LHCN-M2 (cell line): Measurements from ENCODE around the gene PAK5. TPM values are rescaled to one million over a fixed set of nuclear protein-coding genes. Genes with fewer than 3 reads are reported as not detected.

Source experiments
- DNase-seq: peaks from one replicate; pipeline ENCODE4 v3.0.0-alpha.2; 2012; ENCODE audit warnings: low read depth
- total RNA-seq: library from RNA; depleted of rRNA; stranded (reverse); fragments of >200 nt; gene quantifications from 2 replicates; pipeline ENCODE4 v1.2.3, GENCODE V29; 2014

The PAK5 gene
- total RNA-seq, 1 experiment from 2014 or later = not detected

- no peak for DNase-seq
Observed at GRCh38 chr20:9577397-9577796, 261.5 kb downstream of the PAK5 start.

- DNase-seq = no peak
Observed at GRCh38 chr20:9576695-9577094, 262.2 kb downstream of the PAK5 start.

- no peak for DNase-seq
Observed at GRCh38 chr20:9575836-9576235, 263.0 kb downstream of the PAK5 start.

- DNase-seq = no peak
Observed at GRCh38 chr20:9574776-9575175, 264.1 kb downstream of the PAK5 start.

- no peak for DNase-seq
Observed at GRCh38 chr20:9574181-9574580, 264.7 kb downstream of the PAK5 start.

- DNase-seq = no peak
Observed at GRCh38 chr20:9573335-9574151, 265.3 kb downstream of the PAK5 start.

GRCh38 chr20:9572670-9573069 lies 266.2 kb downstream of the PAK5 start:
- no peak for DNase-seq

GRCh38 chr20:9571783-9572182 lies 267.1 kb downstream of the PAK5 start:
- DNase-seq = no peak

GRCh38 chr20:9570612-9571011 lies 268.3 kb downstream of the PAK5 start:
- no peak for DNase-seq

GRCh38 chr20:9566977-9567376 lies 271.9 kb downstream of the PAK5 start:
- no peak for DNase-seq

- no peak for DNase-seq
Observed at GRCh38 chr20:9565910-9566550, 272.8 kb downstream of the PAK5 start.

GRCh38 chr20:9557411-9557810 lies 281.5 kb downstream of the PAK5 start:
- DNase-seq = no peak

- peak; percentile 42 for DNase-seq
Observed at GRCh38 chr20:9555781-9556180, 283.1 kb downstream of the PAK5 start.

- no peak for DNase-seq
Observed at GRCh38 chr20:9551808-9552550, 286.9 kb downstream of the PAK5 start.

GRCh38 chr20:9550871-9551270 lies 288.0 kb downstream of the PAK5 start:
- DNase-seq = no peak

GRCh38 chr20:9550283-9550682 lies 288.6 kb downstream of the PAK5 start:
- no peak for DNase-seq

GRCh38 chr20:9543214-9543613 lies 295.7 kb downstream of the PAK5 start:
- DNase-seq = no peak

- DNase-seq = no peak
Observed at GRCh38 chr20:9535449-9535848, 303.4 kb downstream of the PAK5 start.

GRCh38 chr20:9534025-9534424 lies 304.9 kb downstream of the PAK5 start:
- DNase-seq = no peak

- peak; percentile 40 for DNase-seq
Observed at GRCh38 chr20:9532069-9532838, 306.6 kb downstream of the PAK5 start.

GRCh38 chr20:9531581-9531980 lies 307.3 kb downstream of the PAK5 start:
- DNase-seq = peak; percentile 36

GRCh38 chr20:9523636-9524035 lies 315.2 kb downstream of the PAK5 start:
- DNase-seq = no peak
